HEK293 (cell line): ENCODE measurements around the gene PITPNM3.

Source experiments
- CTCF ChIA-PET: fragments of 350-600 bp; formaldehyde crosslinking; extraction: SDS; loops from one replicate; lab custom pipeline; 2021; ENCODE audit warnings: antibody characterized with exemption; lab: Yijun Ruan, JAX
- POLR2A ChIA-PET: fragments of 300-600 bp; formaldehyde crosslinking; extraction: SDS; loops from one replicate; lab custom pipeline; 2020; ENCODE audit warnings: antibody characterized with exemption, inconsistent platforms; lab: Yijun Ruan, JAX
- H3K27ac ChIP-seq: fragments of 200-500 bp; sonication (Bioruptor generic); 2 replicates; pipeline ENCODE4 v1.5.1; 2014; ENCODE audit warnings: low read depth, low read length, control low read depth, inconsistent platforms; ENCODE audit errors: extremely low read depth
- H3K36me3 ChIP-seq, 2 experiments: fragments of 200-500 bp in 1 of 2; sonication (Bioruptor generic) in 1 of 2; 1 replicate in 1 of 2; 2 replicates in 1 of 2; pipeline ENCODE4 v1.5.1; 2014 to 2017; ENCODE audit warnings: inconsistent platforms in 2 of 2, low read length in 2 of 2; ENCODE audit not compliant: control insufficient read depth in 2 of 2, insufficient read depth in 1 of 2
- H3K4me1 ChIP-seq: fragments of 200-500 bp; sonication (Bioruptor generic); 2 replicates; pipeline ENCODE4 v1.5.1; 2014; ENCODE audit warnings: mild to moderate bottlenecking, low read length, inconsistent platforms; ENCODE audit not compliant: control insufficient read depth, insufficient read depth
- H3K4me3 ChIP-seq: 2 replicates; pipeline ENCODE4 v1.5.1; 2011; ENCODE audit warnings: low read depth, mild to moderate bottlenecking, control low read depth, low read length, moderate library complexity
- H3K9me3 ChIP-seq: fragments of 200-500 bp; sonication (Bioruptor generic); 2 replicates; pipeline ENCODE4 v1.5.1; 2014; ENCODE audit warnings: low read depth, low read length, inconsistent platforms; ENCODE audit not compliant: control insufficient read depth, insufficient read depth
- GLIS1 ChIP-seq: fragments of 450-650 bp; formaldehyde crosslinking; IDR thresholded peaks from 2 replicates; pipeline ENCODE4 v1.5.1; 2016; ENCODE audit warnings: missing biosample characterization, missing genetic modification characterization
- KLF1 ChIP-seq: fragments of 450-650 bp; formaldehyde crosslinking; IDR thresholded peaks from 2 replicates; pipeline ENCODE4 v1.5.1; 2016; ENCODE audit warnings: missing biosample characterization, missing genetic modification characterization
- KLF16 ChIP-seq: fragments of 450-650 bp; formaldehyde crosslinking; IDR thresholded peaks from 2 replicates; pipeline ENCODE4 v1.5.1; 2017; ENCODE audit warnings: missing biosample characterization, missing genetic modification characterization
- OVOL3 ChIP-seq: fragments of 450-650 bp; formaldehyde crosslinking; IDR thresholded peaks from 2 replicates; pipeline ENCODE4 v1.5.1; 2016; ENCODE audit warnings: missing biosample characterization, missing genetic modification characterization
- SCRT2 ChIP-seq: fragments of 450-650 bp; formaldehyde crosslinking; IDR thresholded peaks from 2 replicates; pipeline ENCODE4 v1.5.1; 2016; ENCODE audit warnings: missing biosample characterization, missing genetic modification characterization
- ZBTB20 ChIP-seq: fragments of 450-650 bp; formaldehyde crosslinking; IDR thresholded peaks from 2 replicates; pipeline ENCODE4 v1.5.1; 2016; ENCODE audit warnings: missing biosample characterization, missing genetic modification characterization
- ZBTB48 ChIP-seq: fragments of 450-650 bp; formaldehyde crosslinking; IDR thresholded peaks from 2 replicates; pipeline ENCODE4 v1.5.1; 2016; ENCODE audit warnings: missing biosample characterization, missing genetic modification characterization
- ZIC2 ChIP-seq: fragments of 450-650 bp; formaldehyde crosslinking; IDR thresholded peaks from 2 replicates; pipeline ENCODE4 v1.5.1; 2016; ENCODE audit warnings: missing biosample characterization, missing genetic modification characterization
- ZNF248 ChIP-seq: fragments of 450-650 bp; formaldehyde crosslinking; IDR thresholded peaks from 2 replicates; pipeline ENCODE4 v1.5.1; 2017; ENCODE audit warnings: missing biosample characterization, missing genetic modification characterization
- ZNF416 ChIP-seq: fragments of 450-650 bp; formaldehyde crosslinking; IDR thresholded peaks from 2 replicates; pipeline ENCODE4 v1.5.1; 2016; ENCODE audit warnings: missing biosample characterization, missing genetic modification characterization
- ZNF510 ChIP-seq: fragments of 450-650 bp; formaldehyde crosslinking; IDR thresholded peaks from 2 replicates; pipeline ENCODE4 v1.5.1; 2018; ENCODE audit warnings: mild to moderate bottlenecking, missing genetic modification characterization, missing biosample characterization; ENCODE audit not compliant: insufficient replicate concordance
- ZNF529 ChIP-seq: fragments of 450-650 bp; formaldehyde crosslinking; IDR thresholded peaks from 2 replicates; pipeline ENCODE4 v1.5.1; 2017; ENCODE audit warnings: missing genetic modification characterization, missing biosample characterization; ENCODE audit not compliant: insufficient replicate concordance
- ZNF548 ChIP-seq: fragments of 450-650 bp; formaldehyde crosslinking; IDR thresholded peaks from 2 replicates; pipeline ENCODE4 v1.5.1; 2016; ENCODE audit warnings: missing biosample characterization, missing genetic modification characterization
- ZNF600 ChIP-seq: fragments of 450-650 bp; formaldehyde crosslinking; IDR thresholded peaks from 2 replicates; pipeline ENCODE4 v1.5.1; 2016; ENCODE audit warnings: missing biosample characterization, missing genetic modification characterization
- ZNF626 ChIP-seq: fragments of 450-650 bp; sonication (Bioruptor Pico); formaldehyde crosslinking; IDR thresholded peaks from 2 replicates; pipeline ENCODE4 v1.5.1; 2018; ENCODE audit warnings: missing biosample characterization, missing genetic modification characterization, inconsistent platforms
- ZNF830 ChIP-seq: fragments of 450-650 bp; IDR thresholded peaks from 2 replicates; pipeline ENCODE4 v1.5.0; 2018; ENCODE audit warnings: missing biosample characterization, missing genetic modification characterization, low read depth, mild to moderate bottlenecking, moderate library complexity
- ZSCAN16 ChIP-seq: fragments of 450-650 bp; formaldehyde crosslinking; IDR thresholded peaks from 2 replicates; pipeline ENCODE4 v1.5.1; 2016; ENCODE audit warnings: missing biosample characterization, missing genetic modification characterization
- ZXDB ChIP-seq: fragments of 450-650 bp; formaldehyde crosslinking; IDR thresholded peaks from 2 replicates; pipeline ENCODE4 v1.5.1; 2016; ENCODE audit warnings: missing biosample characterization, missing genetic modification characterization
- TF ChIP-seq, protein P1 (sequence below): fragments of 450-650 bp; formaldehyde crosslinking; optimal IDR thresholded peaks from 2 replicates; pipeline ENCODE3; 2016; ENCODE audit warnings: missing biosample characterization, mild to moderate bottlenecking, missing genetic modification characterization
- TF ChIP-seq, protein P2 (sequence below): fragments of 450-650 bp; formaldehyde crosslinking; IDR thresholded peaks from 2 replicates; pipeline ENCODE4 v1.5.1; 2017; ENCODE audit warnings: missing biosample characterization, mild to moderate bottlenecking, missing genetic modification characterization, moderate library complexity
- TF ChIP-seq, protein P3 (sequence below): fragments of 450-650 bp; formaldehyde crosslinking; IDR thresholded peaks from 2 replicates; pipeline ENCODE4 v1.5.1; 2016; ENCODE audit warnings: missing biosample characterization, missing genetic modification characterization
- TF ChIP-seq, protein P4 (sequence below): fragments of 450-650 bp; formaldehyde crosslinking; IDR thresholded peaks from 2 replicates; pipeline ENCODE4 v1.5.1; 2016; ENCODE audit warnings: missing biosample characterization, missing genetic modification characterization

Gene PITPNM3

DNA sequence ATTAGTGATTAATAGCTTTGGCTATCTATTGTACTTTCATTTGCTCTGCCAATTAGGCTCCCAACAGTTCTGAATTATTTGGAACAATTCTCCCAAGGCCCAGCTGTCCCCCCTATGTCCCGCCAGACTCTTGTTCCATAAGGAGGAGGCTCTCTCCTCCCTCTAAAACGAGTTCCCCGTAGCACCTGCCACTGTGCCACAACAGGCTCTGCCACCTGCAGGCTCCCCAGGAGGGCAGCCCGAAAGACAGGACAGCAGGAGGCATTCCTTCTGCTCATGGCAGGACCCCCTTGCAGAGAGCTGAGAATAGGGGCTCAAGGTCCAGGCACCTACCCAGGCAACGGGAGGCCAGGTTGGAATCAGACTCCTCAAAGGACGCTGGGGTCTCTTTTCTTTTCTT lies 9.0 kb downstream of the PITPNM3 start:
- no peaks in the 10 kb centered on the region for H3K36me3 ChIP-seq
- H3K4me1 ChIP-seq, result no peaks in the 10 kb centered on the region
- POLR2A ChIA-PET, result no interaction called here
- TF ChIP-seq GLIS1 (tag by site-specific recombination) (peak; percentile 72), ZNF248 (tag by site-specific recombination) (no peak), ZIC2 (peak; percentile 51)
- CTCF ChIA-PET, result interaction anchor here (2.0 kb wide), 1 partner anchor 74 kb away, joined by 10 read pairs; no protein-coding TSS in a partner anchor
- no peak overlapping the region for H3K27ac ChIP-seq
- no peaks in the 10 kb centered on the region for H3K9me3 ChIP-seq
- no peak overlapping the region for H3K4me3 ChIP-seq

DNA sequence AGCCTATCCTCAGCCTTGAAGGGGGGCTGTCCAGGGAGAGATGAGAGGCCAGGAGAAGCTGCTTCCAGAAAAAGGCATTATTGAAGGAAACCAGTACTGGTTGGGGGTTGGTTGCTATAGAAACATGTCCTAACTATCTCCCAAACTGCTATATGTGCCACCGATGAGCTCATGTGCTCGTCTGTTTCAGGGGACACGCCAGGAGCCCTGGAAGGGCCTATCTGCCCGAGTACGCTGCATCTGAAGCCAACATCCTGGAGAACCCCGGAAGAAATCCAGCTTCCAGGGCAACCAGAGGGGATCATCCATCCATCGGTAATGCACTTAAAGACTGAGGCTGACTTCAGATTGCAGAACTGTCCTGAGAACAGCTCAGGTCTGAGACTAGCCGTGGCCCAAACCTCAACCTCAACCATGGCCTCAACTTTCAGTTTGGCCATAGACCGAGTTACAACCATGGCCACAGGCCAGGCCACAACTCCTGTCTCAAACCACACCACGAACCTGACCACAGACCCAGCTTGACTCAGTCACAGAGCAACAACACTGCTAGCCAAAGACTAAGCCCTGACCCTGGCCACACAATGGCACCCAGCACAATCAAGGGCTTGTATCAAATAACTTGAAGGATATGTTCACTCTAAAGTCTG lies 10.2 kb downstream of the PITPNM3 start:
- 0 out of 2 replicates have a peak, but pooled peaks have one; percentile 20 for TF ChIP-seq ZBTB20
- TF ChIP-seq, protein P1, sequence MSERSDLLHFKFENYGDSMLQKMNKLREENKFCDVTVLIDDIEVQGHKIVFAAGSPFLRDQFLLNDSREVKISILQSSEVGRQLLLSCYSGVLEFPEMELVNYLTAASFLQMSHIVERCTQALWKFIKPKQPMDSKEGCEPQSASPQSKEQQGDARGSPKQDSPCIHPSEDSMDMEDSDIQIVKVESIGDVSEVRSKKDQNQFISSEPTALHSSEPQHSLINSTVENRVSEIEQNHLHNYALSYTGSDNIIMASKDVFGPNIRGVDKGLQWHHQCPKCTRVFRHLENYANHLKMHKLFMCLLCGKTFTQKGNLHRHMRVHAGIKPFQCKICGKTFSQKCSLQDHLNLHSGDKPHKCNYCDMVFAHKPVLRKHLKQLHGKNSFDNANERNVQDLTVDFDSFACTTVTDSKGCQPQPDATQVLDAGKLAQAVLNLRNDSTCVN, result no peak
- TF ChIP-seq, all 188 proteins: peak for 1
- no peaks in the 10 kb centered on the region for H3K36me3 ChIP-seq
- H3K9me3 ChIP-seq, result no peaks in the 10 kb centered on the region
- CTCF ChIA-PET, result interaction anchor here (2.0 kb wide), 1 partner anchor 73 kb away, joined by 10 read pairs; no protein-coding TSS in a partner anchor
- no peaks in the 10 kb centered on the region for H3K4me1 ChIP-seq
- POLR2A ChIA-PET, result no interaction called here
- H3K27ac ChIP-seq, result no peak overlapping the region
- H3K4me3 ChIP-seq, result no peak overlapping the region

DNA sequence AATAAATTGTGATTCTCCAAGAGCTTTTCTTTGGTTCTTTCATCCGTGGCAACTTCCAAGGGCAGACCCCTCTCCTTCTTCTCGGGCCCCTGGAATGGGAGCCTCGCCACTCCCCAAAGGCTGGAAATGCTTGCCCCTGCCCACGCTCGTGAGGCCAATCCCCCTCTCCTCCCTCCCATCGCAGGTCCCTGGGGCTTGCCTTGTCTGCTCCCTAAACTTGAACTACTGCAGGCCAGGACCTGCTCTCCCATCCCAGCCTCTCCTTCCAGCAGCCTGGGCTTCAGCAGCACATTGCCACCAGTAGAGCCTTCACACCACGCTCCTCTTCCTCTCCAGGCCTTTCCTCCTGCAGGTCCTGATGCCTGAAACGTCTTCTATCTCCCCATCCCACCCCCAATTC lies 11.1 kb downstream of the PITPNM3 start:
- Histone ChIP-seq H3K4me3 (no peak overlapping the region), H3K4me1 (no peaks in the 10 kb centered on the region), H3K9me3 (no peaks in the 10 kb centered on the region)
- CTCF ChIA-PET, result interaction anchor here (0.6 to 2.0 kb wide), 2 partner anchors 72 to 1109 kb away, joined by 4 to 10 read pairs; no protein-coding TSS in a partner anchor
- no peak for TF ChIP-seq ZNF626 (tag by site-specific recombination)
- TF ChIP-seq, protein P1, result no peak
- TF ChIP-seq, protein P2, sequence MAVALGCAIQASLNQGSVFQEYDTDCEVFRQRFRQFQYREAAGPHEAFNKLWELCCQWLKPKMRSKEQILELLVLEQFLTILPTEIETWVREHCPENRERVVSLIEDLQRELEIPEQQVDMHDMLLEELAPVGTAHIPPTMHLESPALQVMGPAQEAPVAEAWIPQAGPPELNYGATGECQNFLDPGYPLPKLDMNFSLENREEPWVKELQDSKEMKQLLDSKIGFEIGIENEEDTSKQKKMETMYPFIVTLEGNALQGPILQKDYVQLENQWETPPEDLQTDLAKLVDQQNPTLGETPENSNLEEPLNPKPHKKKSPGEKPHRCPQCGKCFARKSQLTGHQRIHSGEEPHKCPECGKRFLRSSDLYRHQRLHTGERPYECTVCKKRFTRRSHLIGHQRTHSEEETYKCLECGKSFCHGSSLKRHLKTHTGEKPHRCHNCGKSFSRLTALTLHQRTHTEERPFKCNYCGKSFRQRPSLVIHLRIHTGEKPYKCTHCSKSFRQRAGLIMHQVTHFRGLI (tag by site-specific recombination), result no peak
- TF ChIP-seq, all 188 proteins: peak for 0
- no peaks in the 10 kb centered on the region for H3K36me3 ChIP-seq
- H3K27ac ChIP-seq, result no peak overlapping the region
- POLR2A ChIA-PET, result no interaction called here

DNA sequence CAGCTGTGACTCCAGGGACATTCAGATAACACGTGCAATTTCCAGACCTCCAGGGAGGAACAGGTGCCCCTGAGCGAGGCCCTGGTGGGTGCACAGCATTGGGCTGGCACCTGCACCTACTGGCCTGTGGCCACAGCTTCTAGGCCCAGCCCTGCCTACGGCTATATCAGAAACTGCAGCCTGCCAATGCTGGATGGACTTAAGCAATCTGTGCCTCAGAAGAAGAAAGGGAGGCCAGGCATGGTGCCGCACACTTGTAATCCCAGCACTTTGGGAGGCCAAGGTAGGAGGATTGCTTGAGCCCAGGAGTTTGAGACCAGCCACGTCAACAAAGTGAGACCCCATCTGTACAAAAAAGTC lies 12.4 kb downstream of the PITPNM3 start:
- no peaks in the 10 kb centered on the region for H3K4me1 ChIP-seq
- no peaks in the 10 kb centered on the region for H3K36me3 ChIP-seq
- no peak overlapping the region for H3K27ac ChIP-seq
- no peak overlapping the region for H3K4me3 ChIP-seq
- CTCF ChIA-PET, result no interaction called here
- POLR2A ChIA-PET, result no interaction called here
- no peaks in the 10 kb centered on the region for H3K9me3 ChIP-seq
- TF ChIP-seq KLF1 (tag by site-specific recombination) (no peak), ZNF416 (tag by site-specific recombination) (no peak), ZBTB48 (tag by site-specific recombination) (no peak), KLF16 (tag by site-specific recombination) (no peak), OVOL3 (no peak), ZSCAN16 (tag by site-specific recombination) (no peak), ZXDB (tag by site-specific recombination) (no peak), ZNF830 (tag by site-specific recombination) (no peak), SCRT2 (no peak), ZNF600 (tag by site-specific recombination) (no peak), ZNF510 (no peak), ZNF529 (tag by site-specific recombination) (no peak), ZNF548 (tag by site-specific recombination) (no peak)
- TF ChIP-seq, protein P3, sequence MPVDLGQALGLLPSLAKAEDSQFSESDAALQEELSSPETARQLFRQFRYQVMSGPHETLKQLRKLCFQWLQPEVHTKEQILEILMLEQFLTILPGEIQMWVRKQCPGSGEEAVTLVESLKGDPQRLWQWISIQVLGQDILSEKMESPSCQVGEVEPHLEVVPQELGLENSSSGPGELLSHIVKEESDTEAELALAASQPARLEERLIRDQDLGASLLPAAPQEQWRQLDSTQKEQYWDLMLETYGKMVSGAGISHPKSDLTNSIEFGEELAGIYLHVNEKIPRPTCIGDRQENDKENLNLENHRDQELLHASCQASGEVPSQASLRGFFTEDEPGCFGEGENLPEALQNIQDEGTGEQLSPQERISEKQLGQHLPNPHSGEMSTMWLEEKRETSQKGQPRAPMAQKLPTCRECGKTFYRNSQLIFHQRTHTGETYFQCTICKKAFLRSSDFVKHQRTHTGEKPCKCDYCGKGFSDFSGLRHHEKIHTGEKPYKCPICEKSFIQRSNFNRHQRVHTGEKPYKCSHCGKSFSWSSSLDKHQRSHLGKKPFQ (tag by site-specific recombination), result no peak
- TF ChIP-seq, protein P4, sequence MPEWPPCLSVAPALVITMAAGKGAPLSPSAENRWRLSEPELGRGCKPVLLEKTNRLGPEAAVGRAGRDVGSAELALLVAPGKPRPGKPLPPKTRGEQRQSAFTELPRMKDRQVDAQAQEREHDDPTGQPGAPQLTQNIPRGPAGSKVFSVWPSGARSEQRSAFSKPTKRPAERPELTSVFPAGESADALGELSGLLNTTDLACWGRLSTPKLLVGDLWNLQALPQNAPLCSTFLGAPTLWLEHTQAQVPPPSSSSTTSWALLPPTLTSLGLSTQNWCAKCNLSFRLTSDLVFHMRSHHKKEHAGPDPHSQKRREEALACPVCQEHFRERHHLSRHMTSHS (tag by site-specific recombination), result no peak
